GM12891 (cell line): ENCODE measurements around the gene RALGAPB.

Experiments
- POLR2A ChIP-seq: IDR thresholded peaks from 2 replicates; pipeline ENCODE4 v1.6.1; 2011; ENCODE audit warnings: low read depth, low read length, control low read depth
- POLR2AphosphoS5 ChIP-seq: IDR thresholded peaks from 2 replicates; pipeline ENCODE4 v1.6.1; 2011; ENCODE audit warnings: low read depth, low read length, control low read depth

- no peak for TF ChIP-seq POLR2AphosphoS5
- TF ChIP-seq POLR2A: no peak
Measured at GRCh38 chr20:38545771-38546170, 73.1 kb downstream of the RALGAPB start.
